GM21723 (cell line): ENCODE measurements around the gene HYKK.
"Not testable (repeated sequence)": the region's sequence is repeated elsewhere in the genome, so short reads cannot be mapped to it uniquely, and the experiment has no call there.

Experiments used
- ATAC-seq: cut with Tn5 transposase; IDR thresholded peaks from one replicate; pipeline ENCODE4 v1.9.1; 2021; ENCODE audit warnings: mild to moderate bottlenecking, moderate library complexity; ENCODE audit not compliant: unreplicated experiment

The HYKK gene

GRCh38 chr15:78506971-78507830 lies at the start of gene HYKK:
Gene HYKK, plus strand, starts transcription at chr15:78507577. Its CDS starts 5,512 bp downstream, at chr15:78513089.
- peak; percentile 90 for ATAC-seq

GRCh38 chr15:78460737-78461136 lies 46.6 kb upstream of the HYKK start:
- ATAC-seq = no peak

GRCh38 chr15:78461171-78461888 lies 46.0 kb upstream of the HYKK start:
- ATAC-seq = no peak

- no peak for ATAC-seq
Measured at GRCh38 chr15:78469031-78469430, 38.3 kb upstream of the HYKK start.

GRCh38 chr15:78477295-78477694 lies 30.1 kb upstream of the HYKK start:
- ATAC-seq = no peak

GRCh38 chr15:78479650-78480049 lies 27.7 kb upstream of the HYKK start:
- no peak for ATAC-seq

GRCh38 chr15:78481917-78482316 lies 25.5 kb upstream of the HYKK start:
- no peak for ATAC-seq

- ATAC-seq = no peak
Measured at GRCh38 chr15:78492872-78493271, 14.5 kb upstream of the HYKK start.

- no peak for ATAC-seq
Measured at GRCh38 chr15:78501857-78502256, 5.5 kb upstream of the HYKK start.

- no peak for ATAC-seq
Measured at GRCh38 chr15:78502641-78503040, 4.7 kb upstream of the HYKK start.

GRCh38 chr15:78507831-78508160 lies 419 bp downstream of the HYKK start:
- peak; percentile 32 for ATAC-seq

- ATAC-seq = no peak
Measured at GRCh38 chr15:78508272-78508671, 895 bp downstream of the HYKK start.

- ATAC-seq = no peak
Measured at GRCh38 chr15:78509726-78510312, 2.4 kb downstream of the HYKK start.

- not testable (repeated sequence) for ATAC-seq
Measured at GRCh38 chr15:78520035-78520434, 12.7 kb downstream of the HYKK start.

- ATAC-seq = no peak
Measured at GRCh38 chr15:78524230-78524629, 16.9 kb downstream of the HYKK start.

GRCh38 chr15:78527325-78527724 lies 19.9 kb downstream of the HYKK start:
- ATAC-seq = no peak

- no peak for ATAC-seq
Measured at GRCh38 chr15:78533331-78533730, 26.0 kb downstream of the HYKK start.

- ATAC-seq = no peak
Measured at GRCh38 chr15:78536134-78536533, 28.8 kb downstream of the HYKK start.

- ATAC-seq = no peak
Measured at GRCh38 chr15:78537266-78537905, 30.0 kb downstream of the HYKK start.

GRCh38 chr15:78538358-78538757 lies 31.0 kb downstream of the HYKK start:
- no peak for ATAC-seq

- not testable (repeated sequence) for ATAC-seq
Measured at GRCh38 chr15:78539464-78540140, 32.2 kb downstream of the HYKK start.
